Measurements from ENCODE around the gene IL22RA2.
"Not testable (repeated sequence)": the region's sequence is repeated elsewhere in the genome, so short reads cannot be mapped to it uniquely, and the experiment has no call there.

IL22RA2 gene, protein sequence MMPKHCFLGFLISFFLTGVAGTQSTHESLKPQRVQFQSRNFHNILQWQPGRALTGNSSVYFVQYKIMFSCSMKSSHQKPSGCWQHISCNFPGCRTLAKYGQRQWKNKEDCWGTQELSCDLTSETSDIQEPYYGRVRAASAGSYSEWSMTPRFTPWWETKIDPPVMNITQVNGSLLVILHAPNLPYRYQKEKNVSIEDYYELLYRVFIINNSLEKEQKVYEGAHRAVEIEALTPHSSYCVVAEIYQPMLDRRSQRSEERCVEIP

DNA sequence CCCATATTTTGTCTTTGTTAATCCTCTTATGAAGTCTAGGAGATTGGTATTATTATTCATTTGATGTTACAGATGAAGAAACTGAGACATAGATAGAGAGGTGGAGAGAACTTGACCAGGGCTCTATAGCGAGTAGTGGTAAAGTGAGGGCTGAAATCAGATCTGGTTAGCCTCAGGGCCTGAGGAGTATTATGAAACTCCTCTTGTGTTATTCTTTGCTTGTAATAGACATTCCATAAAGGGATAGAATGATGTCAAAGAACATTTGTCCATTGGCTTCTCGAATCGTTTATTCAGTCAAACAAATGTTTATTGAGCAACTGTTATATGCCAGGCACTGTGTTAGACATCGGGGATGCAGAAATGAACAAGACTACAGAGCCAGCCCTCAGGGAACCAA lies at the start of gene IL22RA2:
TSS of gene IL22RA2 (minus strand) at position 144 of the 400 bp plus-strand sequence. CDS start 11,895 bp downstream, outside the sequence.
- no peak for DNase-seq

DNA sequence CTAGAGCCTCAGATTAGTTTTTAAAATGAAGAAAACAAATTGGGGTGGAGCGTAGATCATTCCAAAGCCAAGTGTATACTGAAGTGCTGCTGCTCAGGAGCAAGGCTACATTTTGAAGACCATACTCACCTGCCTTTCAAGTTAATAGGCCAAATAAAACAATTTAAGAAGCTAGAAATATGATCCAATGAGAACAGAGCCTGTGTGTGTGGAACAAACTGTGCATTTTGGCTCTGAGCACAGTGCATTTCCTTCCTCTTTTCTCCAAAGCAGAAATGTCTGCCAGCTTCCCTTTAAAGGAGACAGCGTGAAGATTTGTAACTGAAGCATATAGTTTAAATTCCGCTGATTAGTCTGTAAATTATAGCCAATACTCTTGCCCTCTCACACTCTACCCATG lies 48.9 kb upstream of the IL22RA2 start:
- DNase-seq = no peak

DNA sequence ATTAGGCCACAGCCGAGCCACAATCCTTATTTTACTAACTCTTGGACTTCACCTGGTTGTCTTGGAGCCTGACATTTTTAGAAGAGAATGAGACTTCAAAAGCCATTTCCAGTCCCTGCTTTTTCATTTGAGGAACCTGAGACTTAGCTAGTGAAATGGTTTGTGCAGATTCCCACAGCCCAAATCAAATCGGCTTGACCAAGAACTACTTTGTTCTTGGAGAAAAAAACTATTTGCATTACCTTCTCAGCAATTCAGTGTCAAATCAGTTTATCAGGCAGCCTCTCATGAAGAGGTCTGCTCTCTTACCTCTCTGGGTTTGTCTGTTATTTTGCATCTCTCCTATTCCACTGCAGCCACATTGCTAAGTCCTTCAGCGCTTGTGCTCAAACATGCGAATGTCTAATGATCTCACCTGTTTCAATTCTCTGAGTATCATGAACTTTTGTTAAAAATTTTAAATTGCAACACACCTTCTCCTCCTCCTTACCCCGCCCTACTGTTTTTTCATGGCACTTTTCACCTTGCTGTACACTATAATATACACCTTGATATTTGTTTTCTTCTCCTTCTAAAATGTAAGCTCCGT lies 46.3 kb upstream of the IL22RA2 start:
- DNase-seq = no peak

DNA sequence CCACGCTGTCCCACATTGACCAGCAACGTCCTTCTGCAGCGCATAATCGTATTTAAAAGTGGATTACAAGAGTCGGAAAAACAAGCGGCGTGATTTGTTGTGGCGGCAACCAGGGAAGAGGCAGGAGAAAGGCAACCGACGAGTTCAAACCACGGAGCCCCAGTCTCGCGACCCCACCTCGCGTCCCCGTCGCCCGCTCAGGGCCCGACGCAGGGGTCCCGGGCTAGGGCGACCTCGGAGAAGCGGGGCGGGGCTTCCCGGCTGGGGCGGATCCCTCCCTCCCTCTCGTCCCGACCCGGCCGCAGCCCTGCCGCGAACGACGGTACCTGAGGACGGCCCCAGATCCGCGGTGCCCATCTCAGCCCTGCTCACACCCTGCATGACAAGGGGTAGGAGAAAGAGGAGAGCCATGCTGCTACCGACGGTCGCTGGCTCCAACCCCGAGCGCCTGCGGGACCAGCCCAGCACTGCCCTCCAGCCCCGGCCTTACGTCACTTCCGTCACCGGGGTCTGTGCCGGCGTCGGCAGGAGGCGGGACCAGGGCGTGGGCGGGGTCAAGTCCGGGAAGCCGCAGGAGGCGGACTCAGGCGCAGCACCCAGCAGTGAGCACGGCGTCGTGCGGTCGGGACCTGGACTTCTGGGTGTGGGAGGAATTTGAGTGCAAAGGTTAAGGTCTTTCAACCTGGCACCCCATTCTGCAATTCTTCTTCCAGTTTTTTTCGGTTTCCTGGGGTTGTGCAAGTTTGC lies 45.6 kb upstream of the IL22RA2 start, which contains the start of gene IFNGR1:
TSS of gene IFNGR1 (minus strand) at position 469 of the 747 bp plus-strand sequence. CDS start at position 411, 58 bp downstream.
- DNase-seq = peak; percentile 60

DNA sequence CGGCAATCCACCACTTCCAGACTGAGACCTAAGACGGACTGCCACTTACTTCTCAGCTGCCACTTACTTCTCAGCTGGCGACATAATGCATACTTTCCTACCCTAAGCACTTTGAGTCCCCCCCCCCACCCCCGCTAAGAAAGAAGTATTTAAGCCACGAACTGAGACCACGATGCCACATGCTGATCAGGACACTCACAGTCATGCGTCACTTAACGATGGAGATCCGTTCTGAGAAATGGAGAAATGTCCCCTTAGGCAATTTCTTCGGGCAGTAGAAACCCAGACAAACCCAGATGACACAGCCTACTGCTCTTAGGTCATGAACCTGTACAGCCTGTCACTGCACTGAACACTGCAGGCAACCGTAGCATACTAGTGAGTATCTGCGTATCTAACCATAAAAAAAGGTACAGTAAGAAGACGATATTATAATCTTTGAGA lies 45.1 kb upstream of the IL22RA2 start:
- DNase-seq = peak; percentile 9

DNA sequence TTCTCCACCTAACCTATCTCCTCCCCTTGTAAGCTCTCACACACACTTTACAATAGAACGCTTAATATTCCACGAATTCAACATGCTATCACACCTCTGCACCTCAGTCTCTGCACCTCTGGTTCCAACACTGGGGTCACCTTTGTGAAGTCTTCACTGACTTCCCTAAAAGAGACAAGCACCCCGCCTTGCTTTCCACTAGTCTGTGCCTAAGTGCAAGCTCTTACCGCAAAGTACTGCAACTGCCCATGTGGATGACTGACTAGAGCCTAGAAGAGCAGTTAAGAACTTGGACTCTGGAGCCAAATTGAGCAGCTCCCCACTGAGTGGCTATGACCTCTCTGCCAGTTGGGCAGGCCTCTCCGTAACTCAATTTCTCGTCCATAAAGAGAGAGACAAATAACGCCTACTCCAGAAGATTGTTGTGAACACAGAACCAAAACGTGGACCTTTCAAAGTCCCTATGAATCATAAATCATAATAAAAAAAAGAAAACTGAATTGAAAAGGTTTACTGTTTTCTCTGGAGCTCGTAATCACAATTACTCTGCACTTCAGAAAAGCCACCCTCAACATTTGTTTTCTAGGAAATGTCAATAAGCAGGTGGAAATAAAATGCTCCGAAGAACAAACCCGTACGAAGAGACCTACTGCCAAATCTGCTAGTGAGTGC lies 44.5 kb upstream of the IL22RA2 start:
- DNase-seq = no peak

DNA sequence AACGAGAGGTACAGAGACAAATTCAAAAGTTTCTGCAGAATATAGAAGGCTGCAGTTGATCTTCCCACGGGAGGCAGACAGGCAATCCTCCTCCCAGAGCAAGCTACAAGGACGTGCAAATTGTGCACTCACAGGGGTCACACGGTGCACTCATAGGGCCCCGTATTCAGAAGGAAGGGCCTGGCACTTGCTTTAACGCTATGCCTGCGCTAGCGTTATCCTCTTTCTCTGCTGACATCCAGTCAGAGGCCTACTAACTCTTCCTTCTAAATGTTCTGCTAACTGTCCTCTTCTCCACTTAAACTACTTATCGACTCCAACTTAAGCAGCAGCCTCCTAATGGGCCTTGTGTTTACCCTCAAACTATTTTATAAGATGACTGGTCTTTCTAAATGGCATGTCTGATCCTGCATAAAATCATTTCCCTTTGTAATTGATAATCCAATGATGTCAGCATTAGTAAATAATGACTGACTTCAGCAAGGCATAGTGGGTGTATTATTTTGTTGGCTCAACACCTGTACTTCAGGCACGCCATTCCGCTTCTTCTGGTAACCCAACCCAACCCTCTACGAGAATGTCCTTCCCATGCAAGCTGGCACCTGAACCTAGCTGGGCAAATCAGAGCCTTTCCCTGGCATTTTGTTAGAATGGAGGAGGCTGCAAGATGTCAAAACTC lies 43.6 kb upstream of the IL22RA2 start:
- no peak for DNase-seq

DNA sequence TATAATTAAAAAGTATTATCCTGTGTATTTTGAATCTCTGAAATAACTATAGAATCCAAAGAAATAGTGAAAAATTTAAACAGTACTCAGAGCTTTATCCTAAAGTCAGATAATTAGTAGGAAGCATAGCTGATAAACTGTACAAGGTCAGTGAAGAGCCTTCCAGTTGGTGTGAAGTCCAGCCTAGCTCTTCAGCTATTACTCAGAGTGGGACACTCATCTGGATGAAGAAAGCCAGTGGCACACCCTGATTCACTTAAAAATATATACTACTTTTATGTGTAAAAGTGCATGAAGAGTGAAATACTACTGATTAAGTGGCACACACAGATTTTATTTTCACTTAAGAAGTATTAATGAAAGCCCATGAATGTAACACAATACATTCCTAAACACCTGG lies 42.7 kb upstream of the IL22RA2 start:
- no peak for DNase-seq

DNA sequence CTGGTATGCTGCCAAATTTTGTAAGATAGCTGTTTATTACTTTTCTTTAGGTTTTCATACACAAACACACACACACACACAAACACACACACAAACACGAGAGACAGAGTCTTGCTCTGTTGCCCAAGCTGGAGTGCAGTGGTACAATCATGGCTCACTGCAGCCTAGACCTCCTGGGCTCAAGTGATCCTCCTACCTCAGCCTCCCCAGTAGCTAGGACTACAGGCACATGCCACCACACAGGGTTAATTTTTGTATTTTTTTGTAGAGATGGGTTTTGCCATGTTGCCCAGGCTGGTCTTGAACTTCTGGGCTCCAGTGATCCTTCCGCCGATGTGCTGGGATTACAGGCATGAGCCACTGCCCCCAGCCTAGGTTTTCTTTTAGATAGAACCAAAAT lies 42.2 kb upstream of the IL22RA2 start:
- not testable (repeated sequence) for DNase-seq

DNA sequence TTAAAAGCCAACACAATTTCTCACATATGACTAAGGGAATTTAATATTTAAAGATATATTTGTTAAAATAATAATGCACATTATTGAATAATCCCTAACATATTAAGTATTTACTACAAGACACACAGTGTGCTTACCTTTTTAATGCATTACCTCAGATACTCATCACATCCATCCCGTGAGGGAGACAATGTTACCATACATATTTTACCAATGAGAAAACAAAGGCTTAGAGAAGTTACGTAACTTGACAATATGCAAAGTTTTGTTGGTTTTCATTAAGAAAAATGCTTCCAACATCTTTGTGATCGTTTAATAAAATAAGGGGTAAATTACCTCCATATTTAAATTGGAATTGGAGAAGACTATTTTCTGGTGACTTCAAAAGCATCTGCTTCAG lies 41.5 kb upstream of the IL22RA2 start:
- DNase-seq = no peak

DNA sequence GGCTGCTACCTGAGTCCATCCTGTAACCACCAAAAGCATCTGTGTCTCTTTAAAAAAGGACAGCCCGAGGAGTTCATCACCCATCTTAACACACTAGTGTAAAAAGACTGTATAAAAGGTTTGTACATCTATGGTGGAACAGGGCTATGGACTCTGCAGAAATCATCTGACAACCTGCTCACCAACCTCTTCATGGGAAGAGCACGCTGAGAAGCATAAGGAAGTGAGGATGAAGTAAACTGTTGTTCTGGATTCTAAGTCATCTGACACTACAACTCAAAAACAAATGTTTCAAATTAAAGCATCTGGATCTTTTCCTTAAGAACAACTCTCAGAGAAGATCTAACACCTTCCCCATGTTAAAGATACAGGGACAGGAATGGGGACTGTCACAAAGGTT lies 40.4 kb upstream of the IL22RA2 start:
- DNase-seq = no peak

DNA sequence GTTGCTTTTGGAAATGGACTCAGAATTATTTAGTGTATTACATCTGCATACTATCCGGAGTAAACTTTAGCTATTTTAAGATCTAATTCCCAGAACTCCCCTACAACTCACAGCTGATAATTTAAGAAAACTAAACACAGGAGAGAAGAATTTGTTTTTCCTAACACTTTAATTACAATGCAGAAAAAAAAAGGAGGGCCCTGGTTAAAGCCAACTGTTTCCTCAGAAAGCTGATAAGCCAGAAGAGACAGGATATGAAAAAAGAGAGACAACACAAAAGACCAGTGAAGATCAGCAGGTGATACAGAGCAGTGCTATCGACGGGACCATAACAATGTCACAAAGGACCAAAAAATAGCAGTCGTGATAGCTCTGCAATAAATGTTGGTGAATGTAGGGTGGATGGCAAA lies 39.9 kb upstream of the IL22RA2 start:
- DNase-seq = no peak

DNA sequence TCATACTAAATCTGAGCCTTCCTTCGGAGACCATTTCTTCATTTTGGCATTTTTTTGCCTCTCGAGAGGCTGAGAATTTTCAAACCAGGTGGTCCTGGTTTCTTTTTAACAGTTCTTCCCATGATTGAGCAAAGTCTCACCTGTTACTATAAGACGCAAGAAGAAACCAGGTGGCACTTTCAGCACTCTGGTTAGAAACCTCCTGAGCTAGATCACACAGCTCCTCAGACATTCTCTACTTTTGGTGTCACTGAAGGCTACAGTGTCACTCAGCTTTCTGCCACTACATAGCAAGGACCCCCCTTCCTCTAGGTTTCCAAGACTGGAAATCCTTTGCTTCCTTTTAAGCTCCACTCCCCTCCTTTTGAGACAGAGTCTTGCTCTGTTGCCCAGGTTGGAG lies 38.5 kb upstream of the IL22RA2 start:
- no peak for DNase-seq

DNA sequence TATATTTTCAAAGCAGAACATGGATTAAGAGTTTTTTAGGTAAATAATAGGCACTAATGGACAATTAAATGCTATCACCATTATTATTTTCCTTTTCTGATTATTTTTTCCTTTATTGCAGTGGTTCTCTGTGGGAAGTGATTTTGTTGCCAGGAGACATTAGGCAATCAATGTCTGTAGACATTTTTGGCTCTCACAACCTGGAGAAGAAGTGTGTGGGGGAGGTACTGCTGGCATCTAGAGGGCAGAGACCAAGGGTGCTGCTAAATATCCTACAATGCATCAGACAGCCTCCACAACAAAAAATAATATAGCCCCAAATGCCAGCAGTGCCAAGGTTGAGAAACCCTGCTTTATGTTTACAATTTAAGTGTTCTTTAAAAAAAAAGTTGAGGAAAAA lies 37.5 kb upstream of the IL22RA2 start:
- no peak for DNase-seq

DNA sequence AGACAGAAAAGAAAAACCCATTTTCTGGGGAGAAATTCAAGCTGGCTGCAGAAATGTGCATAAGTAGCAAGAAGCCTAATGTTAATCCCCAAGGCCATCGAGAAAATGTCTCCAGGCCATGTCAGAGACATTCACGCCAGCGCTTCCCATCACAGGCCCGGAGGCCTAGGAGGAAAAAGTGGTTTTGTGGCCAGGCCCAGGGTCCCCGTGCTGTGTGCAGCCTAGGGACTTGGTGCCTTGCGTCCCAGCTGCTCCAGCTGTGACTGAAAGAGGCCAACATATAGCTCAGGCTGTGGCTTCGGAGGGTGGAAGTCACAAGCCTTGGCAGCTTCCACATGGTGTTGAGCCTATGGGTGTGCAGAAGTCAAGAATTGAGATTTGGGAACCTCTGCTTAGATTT lies 34.8 kb upstream of the IL22RA2 start:
- DNase-seq = no peak

DNA sequence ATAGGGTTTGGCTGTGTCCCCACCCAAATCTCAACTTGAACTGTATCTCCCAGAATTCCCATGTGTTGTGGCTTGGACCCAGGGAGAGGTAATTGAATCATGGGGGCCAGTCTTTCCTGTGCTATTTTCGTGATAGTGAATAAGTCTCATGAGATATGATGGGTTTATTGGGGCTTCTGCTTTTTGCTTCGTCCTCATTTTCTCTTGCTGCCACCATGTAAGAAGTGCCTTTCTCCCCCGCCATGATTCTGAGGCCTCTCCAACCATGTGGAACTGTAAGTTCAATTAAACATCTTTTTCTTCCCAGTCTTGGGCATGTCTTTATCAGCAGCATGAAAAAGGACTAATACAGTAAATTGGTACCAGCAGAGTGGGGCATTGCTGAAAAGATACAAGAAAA lies 34.0 kb upstream of the IL22RA2 start:
- DNase-seq = not testable (repeated sequence)

DNA sequence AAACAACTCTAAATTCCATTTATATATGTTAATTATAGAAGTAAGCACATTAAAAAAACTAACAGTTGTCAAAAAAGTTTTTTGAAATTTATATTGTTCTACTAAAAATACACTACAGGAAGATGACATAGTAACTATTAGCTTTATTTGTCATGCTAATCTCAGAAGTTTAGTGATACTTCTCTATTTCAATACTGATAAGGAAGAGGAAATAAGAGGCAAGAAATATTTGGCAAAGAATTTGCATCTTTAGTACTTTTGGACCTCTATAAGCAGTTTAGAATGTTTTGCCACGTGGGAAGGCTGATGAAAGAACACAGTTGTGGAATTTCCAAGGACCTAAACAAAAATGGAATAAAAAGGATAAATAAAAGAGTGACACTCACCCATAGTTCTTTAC lies 33.1 kb upstream of the IL22RA2 start:
- DNase-seq = no peak

DNA sequence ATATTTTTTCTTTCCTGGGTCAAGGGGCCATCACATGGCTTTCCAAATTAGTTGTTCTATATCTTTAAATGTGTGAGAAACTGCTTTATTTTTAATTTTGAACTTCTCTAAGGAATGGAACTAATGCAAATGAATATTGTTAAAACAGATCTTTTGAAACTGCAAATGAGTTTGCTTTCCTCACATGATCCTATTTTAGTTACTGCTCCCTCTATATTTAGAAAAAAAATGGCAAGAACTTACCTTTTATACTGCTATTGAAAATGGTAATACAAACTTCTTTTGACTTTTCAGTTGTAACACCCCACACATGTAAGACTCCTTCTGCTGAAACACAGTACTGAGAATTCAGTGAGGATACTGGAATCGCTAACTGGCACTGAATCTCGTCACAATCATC lies 29.8 kb upstream of the IL22RA2 start:
- no peak for DNase-seq

DNA sequence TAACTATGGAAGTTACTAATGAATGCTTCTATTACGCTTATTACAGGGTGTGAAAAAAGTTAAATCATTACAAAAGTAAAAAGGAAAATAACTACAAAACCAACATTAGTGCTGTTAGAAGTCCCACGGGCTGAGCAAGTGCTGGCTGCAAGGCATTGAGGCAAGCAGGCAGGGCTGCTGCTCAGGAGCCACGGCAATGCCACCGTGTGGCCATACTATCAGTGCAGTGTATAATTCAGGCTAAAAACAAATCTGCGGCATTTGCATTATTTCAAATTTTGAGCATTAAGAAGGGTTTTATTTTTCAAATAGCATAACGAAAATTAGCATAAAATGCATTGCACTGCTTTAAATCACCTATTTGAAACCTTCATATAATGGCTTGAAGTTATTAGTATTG lies 28.6 kb upstream of the IL22RA2 start:
- DNase-seq = no peak

DNA sequence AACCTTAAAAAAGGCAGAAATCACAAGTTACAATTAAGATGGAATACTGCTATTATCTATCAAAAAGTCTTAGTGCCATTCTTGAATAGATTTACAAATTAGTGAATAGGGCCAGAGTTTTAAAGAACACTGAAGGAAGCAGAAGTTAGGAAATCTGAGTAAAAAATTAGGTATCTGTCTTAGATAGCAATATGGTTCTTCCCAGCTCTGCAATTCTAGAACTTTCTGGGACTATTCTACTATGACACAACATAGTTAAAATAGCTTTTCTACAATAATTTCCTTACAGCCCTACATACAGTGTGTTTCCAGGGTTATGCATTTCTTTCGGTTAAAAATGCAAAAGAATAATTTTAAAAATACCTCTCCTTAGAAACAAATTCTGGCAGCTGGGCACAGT lies 27.6 kb upstream of the IL22RA2 start:
- no peak for DNase-seq

DNA sequence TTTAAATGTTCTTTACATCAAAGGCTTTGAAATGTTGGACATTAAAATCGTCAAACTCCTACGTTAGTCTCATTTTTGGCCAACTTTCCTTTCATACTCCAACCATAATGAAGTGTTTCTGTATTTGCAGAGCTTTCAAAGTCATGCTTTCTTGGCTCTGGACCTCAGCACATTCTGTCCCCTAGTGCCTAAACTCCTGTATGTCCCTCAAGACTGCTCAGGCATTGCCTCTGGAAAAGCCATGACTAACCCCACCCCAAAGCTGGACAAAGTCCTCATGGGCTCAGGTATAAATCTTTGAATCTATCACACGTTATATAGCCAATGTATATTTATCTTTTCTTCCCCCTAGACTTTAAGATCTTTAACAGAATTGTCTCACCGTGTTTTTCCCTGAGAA lies 26.8 kb upstream of the IL22RA2 start:
- no peak for DNase-seq

DNA sequence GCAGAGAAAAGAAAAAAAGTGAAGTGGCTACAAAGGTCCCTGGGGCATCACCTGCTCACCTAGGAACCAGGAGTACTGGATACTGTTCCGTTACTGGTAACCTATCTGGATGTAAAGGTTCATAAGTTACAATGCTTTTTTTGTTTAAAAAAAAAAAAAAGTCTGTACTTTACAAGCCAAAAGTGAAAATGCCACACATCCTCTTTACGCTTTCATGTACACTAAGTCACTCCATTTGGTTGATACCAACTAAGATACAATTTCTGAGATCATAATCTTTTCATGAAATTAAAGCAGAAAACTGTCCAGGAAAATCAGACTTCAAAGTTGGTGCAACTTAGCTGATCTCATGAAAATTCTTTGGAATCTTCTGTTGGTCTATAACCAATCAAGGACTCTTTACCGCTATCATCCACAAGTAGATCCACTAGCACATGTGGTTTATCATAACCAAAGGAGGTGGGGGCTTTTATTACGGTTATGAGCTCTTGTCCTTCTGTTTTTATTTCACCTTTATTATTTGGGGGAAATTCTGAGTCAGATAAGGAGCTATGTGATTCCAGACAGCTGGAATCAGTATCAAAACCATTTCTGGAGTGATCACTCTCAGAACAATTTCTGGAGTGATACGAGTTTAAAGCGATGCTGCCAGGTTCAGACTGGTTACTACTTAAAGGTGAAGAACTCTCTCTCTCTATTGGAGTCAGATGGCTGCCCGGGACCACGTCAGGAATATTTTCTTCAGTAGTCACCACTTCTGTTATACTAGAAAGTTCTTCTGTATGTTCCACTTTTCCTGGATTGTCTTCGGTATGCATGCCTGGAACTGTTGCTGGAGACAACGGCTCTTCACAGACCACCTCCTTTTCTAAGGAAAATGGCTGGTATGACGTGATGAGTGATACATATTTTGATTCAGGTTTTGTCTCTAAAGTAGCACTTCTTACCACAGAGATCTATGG lies 24.5 kb upstream of the IL22RA2 start:
- DNase-seq = no peak
